B cell (primary cell): Measurements from ENCODE around the gene RPL7L1. TPM values are rescaled to one million over a fixed set of nuclear protein-coding genes. Genes with fewer than 3 reads are reported as not detected.

Source experiments
- ATAC-seq: fragments of 200-7000 bp; cut with Tn5 transposase; one replicate; pipeline ENCODE4 v1.10.0; 2021; ENCODE audit warnings: low read depth, mild to moderate bottlenecking, moderate number of reproducible peaks, moderate library complexity
- CTCF ChIA-PET: fragments of 350-600 bp; sonication (Branson Sonifier 250); formaldehyde crosslinking; loops from one replicate; lab custom pipeline; 2021; ENCODE audit warnings: antibody characterized with exemption, inconsistent platforms; lab: Charles Lee
- POLR2A ChIA-PET: fragments of 350-600 bp; sonication (Branson Sonifier 250); formaldehyde crosslinking; loops from one replicate; lab custom pipeline; 2021; ENCODE audit warnings: antibody characterized with exemption; lab: Charles Lee
- DNase-seq: peaks from one replicate; pipeline ENCODE4 v3.0.0; 2013
- H2AFZ ChIP-seq: 2 replicates; pipeline ENCODE4 v1.6.1; 2012; ENCODE audit warnings: mild to moderate bottlenecking, low read depth, low read length; ENCODE audit not compliant: insufficient read depth, poor library complexity, severe bottlenecking
- H3K27ac ChIP-seq, 2 donors: 1 replicate in 1 of 2; 2 replicates in 1 of 2; pipeline ENCODE4 v1.5.1; 2012 to 2013; ENCODE audit warnings: low read length in 2 of 2, mild to moderate bottlenecking in 2 of 2, moderate library complexity in 1 of 2
- H3K27me3 ChIP-seq, 4 experiments: fragments of 200-600 bp in 1 of 4; sonication (generic) in 1 of 4; replicated peaks in 1 of 4; 1 replicate in 2 of 4; 2 replicates in 2 of 4; pipeline versions ENCODE4 v1.6.1 to v1.7.0; 2013 to 2016; ENCODE audit warnings: low read length in 3 of 4, mild to moderate bottlenecking in 2 of 4, mixed read lengths in 1 of 4, moderate library complexity in 1 of 4; ENCODE audit not compliant: insufficient read depth in 4 of 4, control insufficient read depth in 3 of 4; ENCODE audit errors: control extremely low read depth in 1 of 4
- H3K36me3 ChIP-seq, 2 experiments: replicated peaks in 1 of 2; 1 replicate in 1 of 2; 2 replicates in 1 of 2; pipeline versions ENCODE4 v1.6.1 to v1.7.1; 2013; ENCODE audit warnings: low read length in 1 of 2; ENCODE audit not compliant: insufficient read depth in 2 of 2, control insufficient read depth in 1 of 2; ENCODE audit errors: control extremely low read depth in 1 of 2, extremely low read depth in 1 of 2
- H3K4me1 ChIP-seq, 2 donors: fragments of 200-600 bp in 1 of 2; sonication (generic) in 1 of 2; 1 replicate in 1 of 2; 2 replicates in 1 of 2; pipeline versions ENCODE4 v1.5.1 to v1.6.1; 2013 to 2017; ENCODE audit warnings: low read length in 2 of 2; ENCODE audit not compliant: control insufficient read depth in 2 of 2, insufficient read depth in 2 of 2
- H3K4me2 ChIP-seq: replicated peaks from 2 replicates; pipeline ENCODE3; 2012; ENCODE audit warnings: mild to moderate bottlenecking, low read depth, low read length; ENCODE audit not compliant: poor library complexity, severe bottlenecking
- H3K4me3 ChIP-seq, 5 experiments: fragments of 200-600 bp in 1 of 5; sonication (generic) in 1 of 5; 1 replicate in 3 of 5; 2 replicates in 2 of 5; pipeline versions ENCODE4 v1.5.1 to v1.7.0; 2011 to 2016; ENCODE audit warnings: low read length in 4 of 5, mild to moderate bottlenecking in 4 of 5, low read depth in 2 of 5, control low read depth in 1 of 5, moderate library complexity in 1 of 5; ENCODE audit not compliant: insufficient read depth in 1 of 5; ENCODE audit errors: control extremely low read depth in 1 of 5, extremely low read depth in 1 of 5
- H3K79me2 ChIP-seq: fragments of 200-600 bp; sonication (generic); one replicate; pipeline ENCODE4 v1.6.0; 2016; ENCODE audit warnings: low read length; ENCODE audit not compliant: control insufficient read depth, insufficient read depth
- H3K9ac ChIP-seq: fragments of 200-600 bp; sonication (generic); 2 replicates; pipeline ENCODE4 v1.6.1; 2017; ENCODE audit warnings: mild to moderate bottlenecking, low read length, moderate library complexity
- H3K9me3 ChIP-seq, 3 donors: one replicate each; pipeline versions ENCODE4 v1.6.1 to v1.7.1; 2013; ENCODE audit warnings: low read length in 2 of 3; ENCODE audit not compliant: control insufficient read depth in 2 of 3, insufficient read depth in 1 of 3; ENCODE audit errors: control extremely low read depth in 1 of 3
- H4K20me1 ChIP-seq: 2 replicates; pipeline ENCODE4 v1.6.0; 2012; ENCODE audit warnings: mild to moderate bottlenecking, low read length; ENCODE audit not compliant: insufficient read depth, control insufficient read depth, poor library complexity, severe bottlenecking
- H3K27ac Mint-ChIP-seq: one replicate; pipeline ENCODE4 v1.8.0; 2021; ENCODE audit warnings: mixed read lengths
- H3K27me3 Mint-ChIP-seq: one replicate; pipeline ENCODE4 v1.8.0; 2021; ENCODE audit warnings: mixed read lengths
- H3K4me1 Mint-ChIP-seq: one replicate; pipeline ENCODE4 v1.8.0; 2021; ENCODE audit warnings: mixed read lengths
- H3K4me3 Mint-ChIP-seq: one replicate; pipeline ENCODE4 v1.8.0; 2021; ENCODE audit warnings: mixed read lengths
- H3K9me3 Mint-ChIP-seq: one replicate; pipeline ENCODE4 v1.8.0; 2022; ENCODE audit warnings: mixed read lengths; ENCODE audit not compliant: insufficient read depth
- CTCF ChIP-seq: fragments of 200-600 bp; IDR thresholded peaks from one replicate; pipeline ENCODE4 v1.8.0; 2022; ENCODE audit warnings: antibody characterized with exemption, mild to moderate bottlenecking
- EZH2 ChIP-seq: IDR thresholded peaks from 2 replicates; pipeline ENCODE4 v1.6.1; 2012; ENCODE audit warnings: borderline replicate concordance, low read depth, mild to moderate bottlenecking, moderate library complexity, low read length; ENCODE audit not compliant: insufficient read depth, poor library complexity, severe bottlenecking
- WGBS: methylation state at CpG from one replicate; pipeline ENCODE4 v1.1.5; 2013; ENCODE audit warnings: missing lambda C conversion rate; ENCODE audit not compliant: insufficient coverage; 5-methylcytosine and 5-hydroxymethylcytosine counted together
- intact Hi-C: fragments of 100-400 bp; cut with micrococcal nuclease; formaldehyde crosslinking; loops from one replicate; pipeline ENCODE4 v1.10.0; 2022
- polyA minus RNA-seq: library from RNA; depleted of rRNA, polyadenylated mRNA; stranded (reverse); fragments of >200 nt; gene quantifications from 2 replicates; pipeline ENCODE4 v1.2.3, GENCODE V29; 2012
- polyA plus RNA-seq: library from polyadenylated mRNA; depleted of rRNA; stranded (reverse); fragments of >200 nt; gene quantifications from 2 replicates; pipeline ENCODE4 v1.2.3, GENCODE V29; 2012
- total RNA-seq, 2 donors: library from RNA; stranded (reverse); fragments of 120-200 nt in 1 of 2; gene quantifications; 1 replicate in 1 of 2; 2 replicates in 1 of 2; pipeline versions ENCODE4 v1.2.3 to v1.2.4, GENCODE V29; 2013 to 2022

The RPL7L1 gene
- 95.9 and 100 TPM in 2 replicates for total RNA-seq
- total RNA-seq (2013): 87.6 TPM
- 12.8 and 14.5 TPM in 2 replicates for polyA plus RNA-seq
- 34.2 and 39.7 TPM in 2 replicates for polyA minus RNA-seq

- peak within 1 kb of the TSS; percentile 97 for H3K4me2 ChIP-seq
- peak; percentile 93 for DNase-seq
- H3K4me3 Mint-ChIP-seq: peak within 1 kb of the TSS; percentile 96
- TF ChIP-seq CTCF: no peak
- TF ChIP-seq EZH2: no peak
- WGBS: 0% methylated on average over 34 of the region's 41 CpGs
- H3K4me3 ChIP-seq: peak within 1 kb of the TSS; percentile 76 to 99 (median 90)
- no peaks in the 10 kb centered on the region for H3K9me3 Mint-ChIP-seq
- H3K4me1 Mint-ChIP-seq: peaks cover 21% of the 10 kb centered on the region
- POLR2A ChIA-PET: interaction anchor here (0.5 to 2.4 kb wide), 15 partner anchors 10 to 1560 kb away, joined by 3 to 45 read pairs (median 5); partner anchors contain the start of genes BICRAL, CNPY3, PEX6 and PPP2R5D
- no peaks in the 10 kb centered on the region for H3K27me3 ChIP-seq
- peak; percentile 95 for ATAC-seq
- no peaks in the 10 kb centered on the region for H3K27me3 Mint-ChIP-seq
- peaks cover 8 to 18% of the 10 kb centered on the region in 2 donors for H3K4me1 ChIP-seq
- intact Hi-C loops: loop anchor here (1.0 to 10.0 kb wide), 9 partner anchors 11 to 1093 kb away; partner anchors contain the start of genes BICRAL, CNPY3, MRPS10 and TBCC
- CTCF ChIA-PET: interaction anchor here (0.6 to 7.2 kb wide), 16 partner anchors 12 to 315 kb away, joined by 3 to 68 read pairs (median 7); partner anchors contain the start of genes BICRAL, TBCC and UBR2
- peaks cover 9 to 25% of the 10 kb centered on the region in 2 experiments for H3K36me3 ChIP-seq
- H3K9ac ChIP-seq: peak within 1 kb of the TSS; percentile 100
- peak within 1 kb of the TSS; percentile 97 for H3K27ac Mint-ChIP-seq
- peaks cover 28% of the 10 kb centered on the region for H3K79me2 ChIP-seq
- no peaks in the 10 kb centered on the region for H3K9me3 ChIP-seq
- H4K20me1 ChIP-seq: peaks cover 7% of the 10 kb centered on the region
- peak within 1 kb of the TSS; percentile 98 for H2AFZ ChIP-seq
- peak within 1 kb of the TSS; percentile 85 to 87 for H3K27ac ChIP-seq
Observed at GRCh38 chr6:42879372-42880239, at the start of gene RPL7L1. TSS of gene RPL7L1 (plus strand) at chr6:42879616. CDS start at chr6:42879911, 295 bp downstream.
